ENCODE results near the gene METTL16.
"Not testable (repeated sequence)": the region's sequence is repeated elsewhere in the genome, so short reads cannot be mapped to it uniquely, and the experiment has no call there.

The METTL16 gene

DNA sequence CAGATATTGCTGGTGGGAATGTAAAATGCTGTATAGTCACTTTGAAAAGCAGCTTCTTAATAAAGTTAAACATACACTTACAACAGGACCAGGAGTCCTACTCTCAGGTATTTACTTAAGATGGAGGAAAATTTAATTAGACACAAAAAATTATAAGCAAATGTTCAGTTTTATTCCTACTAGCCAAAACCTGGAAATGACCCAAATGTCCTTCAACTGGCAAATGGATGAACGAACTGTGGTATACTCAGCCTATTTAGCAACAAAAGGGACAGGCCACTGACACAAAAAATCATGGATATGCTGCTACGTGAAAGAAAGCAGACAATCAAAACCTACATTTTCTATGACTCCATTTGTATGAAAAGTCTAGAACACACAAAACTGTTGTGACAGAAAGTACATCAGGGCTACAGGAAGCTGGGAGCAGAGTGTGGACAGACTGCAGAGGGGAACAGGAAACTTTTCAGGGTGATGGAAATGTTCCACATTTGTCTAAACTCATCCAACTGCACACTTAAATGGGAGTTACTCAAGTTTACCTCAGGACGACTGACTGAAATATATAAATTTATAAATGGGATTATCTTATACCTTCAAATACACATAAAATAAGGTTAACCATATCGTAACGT, 61.6 kb downstream of the METTL16 start:
- no peak for DNase-seq (ENCODE audit: low spot score)

DNA sequence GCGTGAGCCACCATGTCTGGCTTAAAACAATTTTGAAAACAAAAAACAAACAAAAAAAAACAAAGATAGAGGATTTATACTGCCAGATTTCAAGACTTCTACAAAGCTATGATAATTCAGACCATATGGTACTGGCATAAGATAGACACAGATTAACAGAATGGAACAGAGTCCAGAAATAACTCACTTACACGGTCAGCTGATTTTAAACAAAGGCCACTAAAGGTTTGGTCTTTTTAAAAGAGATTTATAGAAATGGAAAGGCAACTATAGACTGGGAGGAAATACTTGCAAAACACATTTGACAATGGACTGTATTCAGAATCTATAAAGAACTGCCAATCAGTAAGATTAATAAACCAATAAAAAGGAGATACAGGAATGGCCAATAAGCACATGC, 62.2 kb downstream of the METTL16 start:
- DNase-seq (ENCODE audit: low spot score) = no peak

- DNase-seq (ENCODE audit: low spot score) = not testable (repeated sequence)
Observed at GRCh38 chr17:2447479-2447878, 64.2 kb downstream of the METTL16 start.

DNA sequence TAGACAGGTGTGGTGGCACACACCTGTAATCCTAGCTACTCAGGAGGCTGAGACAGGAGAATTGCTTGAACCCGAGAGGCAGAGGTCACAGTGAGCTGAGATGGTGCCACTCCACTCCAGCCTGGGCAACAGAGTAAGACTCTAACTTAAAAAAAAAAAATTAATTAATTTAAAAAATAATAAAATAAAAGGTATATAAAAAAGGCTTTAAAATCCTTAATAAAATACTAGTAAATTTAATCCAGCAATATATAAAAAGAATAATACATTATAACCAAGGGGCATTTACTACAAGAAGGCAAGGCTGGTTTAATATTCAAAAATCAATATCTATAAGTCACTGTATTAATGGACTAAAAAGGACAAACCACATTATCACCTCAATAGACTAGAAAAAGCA, 66.0 kb downstream of the METTL16 start:
- no peak for DNase-seq (ENCODE audit: low spot score)

DNA sequence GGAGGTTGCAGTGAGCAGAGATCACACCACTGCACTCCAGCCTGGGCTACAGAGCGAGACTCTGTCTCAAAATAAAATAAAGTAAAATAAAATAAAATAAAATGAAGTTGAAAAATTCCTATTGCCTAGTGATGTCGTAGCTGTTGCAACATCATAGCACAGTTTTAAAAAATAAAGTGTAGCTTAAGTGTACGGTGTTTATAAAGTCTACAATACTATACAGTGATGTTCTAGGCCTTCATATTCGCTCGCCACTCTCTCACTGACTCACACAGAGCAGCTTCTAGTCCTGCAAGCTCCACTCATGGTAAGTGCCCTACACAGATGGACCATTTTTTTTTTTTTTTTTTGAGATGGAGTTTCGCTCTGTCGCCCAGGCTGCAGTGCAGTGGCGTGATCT, 67.3 kb downstream of the METTL16 start:
- no peak for DNase-seq (ENCODE audit: low spot score)

DNA sequence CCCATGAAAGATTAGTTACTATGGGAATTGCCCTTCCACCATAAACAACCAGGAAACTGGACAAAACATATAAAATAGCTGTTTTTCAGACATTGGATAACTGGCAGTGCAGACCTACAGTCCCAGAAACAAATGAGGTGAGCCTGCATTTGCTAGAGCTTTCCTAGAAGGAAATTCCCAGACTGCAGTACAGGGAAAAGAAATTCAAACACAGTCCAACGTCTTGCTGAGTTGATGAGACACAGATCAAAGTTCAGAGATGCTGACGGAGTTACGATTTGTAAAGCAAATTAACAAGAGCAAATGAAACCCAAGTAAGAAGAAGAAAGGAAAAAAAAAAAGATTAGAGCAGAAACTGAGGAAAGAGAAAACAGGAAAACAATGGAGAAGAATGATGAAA, 69.5 kb downstream of the METTL16 start:
- DNase-seq (ENCODE audit: low spot score) = no peak

DNA sequence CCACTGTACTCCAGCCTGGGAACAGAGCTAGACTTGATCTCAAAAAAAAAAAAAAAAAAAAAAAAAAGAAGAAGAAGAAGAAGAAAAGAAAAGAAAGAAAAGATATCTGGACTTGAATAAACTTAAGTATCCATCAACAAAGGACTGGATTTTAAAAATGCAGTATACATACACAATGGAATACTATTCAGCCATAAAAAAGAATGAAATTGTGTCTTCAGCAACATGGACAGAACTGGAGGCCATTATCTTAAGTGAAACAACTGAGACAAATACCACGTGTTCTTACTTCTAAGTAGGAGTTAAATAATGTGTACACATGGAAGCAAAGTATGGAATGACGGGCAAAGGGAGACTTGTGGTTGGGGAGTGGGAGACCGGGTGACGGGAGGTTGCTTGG, 70.8 kb downstream of the METTL16 start:
- DNase-seq (ENCODE audit: low spot score) = no peak

GRCh38 chr17:2439997-2440396, 71.7 kb downstream of the METTL16 start:
- DNase-seq (ENCODE audit: low spot score) = not testable (repeated sequence)

GRCh38 chr17:2438823-2439222, 72.9 kb downstream of the METTL16 start:
- DNase-seq (ENCODE audit: low spot score) = peak; percentile 77

- DNase-seq (ENCODE audit: low spot score) = no peak
Observed at GRCh38 chr17:2436316-2436905, 75.3 kb downstream of the METTL16 start.

DNA sequence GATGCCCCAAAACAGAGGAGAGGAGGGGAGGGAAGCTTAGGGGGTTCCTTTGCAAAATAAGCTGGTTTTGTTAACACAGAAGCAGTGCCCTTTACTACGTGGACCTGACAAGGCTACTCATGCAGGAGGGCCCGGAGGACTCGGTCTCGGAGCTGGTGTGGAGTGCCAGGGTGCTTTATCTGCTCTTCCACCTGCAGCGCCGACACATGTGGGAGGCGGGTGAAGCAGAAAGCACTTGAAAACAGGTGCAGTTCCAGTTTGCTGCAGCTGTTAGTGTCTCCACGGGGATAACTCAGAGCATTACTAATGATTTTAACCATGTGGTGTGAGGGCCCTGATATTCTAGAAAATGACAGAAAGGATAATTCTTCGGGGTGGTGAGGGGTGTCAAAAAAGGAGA, 75.8 kb downstream of the METTL16 start:
- no peak for DNase-seq (ENCODE audit: low spot score)

DNA sequence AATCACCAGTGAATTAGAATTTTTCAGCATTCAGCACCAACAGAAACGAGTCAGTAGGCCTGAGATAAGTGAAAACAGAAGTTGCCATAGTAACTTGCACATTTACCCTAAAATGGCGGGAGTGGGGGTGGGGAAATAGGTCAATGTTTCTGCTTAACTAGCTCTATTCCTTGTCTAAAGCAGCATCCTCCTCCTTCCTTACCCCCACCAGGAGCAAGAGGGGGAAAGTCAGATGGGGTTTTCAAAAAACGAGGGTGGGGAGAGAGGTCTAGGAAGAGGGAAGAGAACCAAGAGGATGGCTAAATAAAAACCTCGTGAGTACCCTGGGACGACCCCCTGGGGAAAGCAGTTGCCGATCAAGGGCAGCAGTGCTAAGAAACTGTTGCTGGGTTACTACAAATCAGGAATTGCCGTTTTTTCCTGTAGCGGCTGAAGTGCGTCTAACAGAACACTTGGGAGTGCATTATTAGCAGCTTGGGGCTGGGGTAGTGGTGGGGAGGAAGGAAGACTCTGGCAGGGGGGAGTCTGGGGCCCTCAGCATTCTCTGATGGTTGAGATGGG, 76.4 kb downstream of the METTL16 start:
- DNase-seq (ENCODE audit: low spot score) = no peak

GRCh38 chr17:2433696-2434095, 78.0 kb downstream of the METTL16 start:
- DNase-seq (ENCODE audit: low spot score) = no peak

DNA sequence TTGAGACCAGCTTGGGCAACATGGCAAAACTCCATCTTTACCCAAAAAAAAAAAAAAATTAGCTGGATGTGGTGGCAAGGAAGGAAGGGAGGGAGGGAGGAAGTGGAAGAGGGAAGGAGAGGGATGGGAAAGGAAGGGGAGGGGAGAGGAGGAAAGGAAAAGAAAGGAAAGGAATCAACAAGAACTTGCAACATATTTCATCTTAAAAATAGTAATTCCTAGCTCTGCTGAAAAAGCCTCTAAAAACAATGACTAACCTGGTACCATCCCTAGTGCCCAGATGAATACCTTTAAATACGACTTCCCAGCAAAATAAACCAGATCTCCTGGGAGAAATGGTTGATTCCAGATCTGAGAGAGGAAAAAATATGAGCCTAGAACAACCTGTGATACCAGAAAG, 83.8 kb downstream of the METTL16 start:
- DNase-seq (ENCODE audit: low spot score) = no peak

GRCh38 chr17:2427215-2427614, 84.5 kb downstream of the METTL16 start:
- DNase-seq (ENCODE audit: low spot score) = no peak

- DNase-seq (ENCODE audit: low spot score) = no peak
Observed at GRCh38 chr17:2423271-2423670, 88.4 kb downstream of the METTL16 start.

DNA sequence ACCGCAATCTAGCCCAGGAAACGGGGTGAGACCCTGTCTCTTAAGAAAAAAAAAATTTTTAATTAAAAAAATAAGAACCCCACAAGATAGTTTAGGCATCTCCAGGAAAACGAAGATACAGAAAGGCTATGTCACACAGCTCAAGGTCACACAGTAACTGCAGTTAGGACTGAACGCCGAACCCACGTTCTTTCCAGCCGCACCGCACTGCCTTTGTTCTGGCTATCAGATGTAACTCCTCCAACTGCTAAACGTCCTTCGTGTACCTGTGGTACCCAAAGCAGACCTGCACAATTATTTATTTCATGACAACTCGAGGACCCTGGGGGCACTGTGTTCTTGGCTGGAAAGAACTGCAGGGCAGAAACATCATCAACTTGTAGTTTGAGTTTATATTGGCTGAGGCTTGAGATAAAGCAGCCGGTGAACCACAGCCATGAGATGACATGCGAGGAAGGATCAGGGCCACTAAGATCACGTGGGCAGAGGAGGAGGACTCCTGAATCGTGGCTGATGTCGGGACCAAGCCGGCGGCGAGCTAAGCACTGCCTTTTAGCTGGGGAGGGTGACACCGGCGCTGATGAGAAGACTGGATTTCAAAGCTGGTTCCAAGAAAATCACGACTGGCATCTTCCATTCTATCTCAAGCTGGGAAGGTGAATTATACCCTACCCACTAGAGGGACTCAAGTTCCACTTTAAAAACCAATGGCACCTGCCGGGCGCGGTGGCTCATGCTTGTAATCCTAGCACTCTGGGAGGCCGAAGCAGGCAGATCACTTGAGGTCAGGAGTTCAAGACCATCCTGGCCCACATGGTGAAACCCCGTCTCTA, 90.2 kb downstream of the METTL16 start:
- no peak for DNase-seq (ENCODE audit: low spot score)

GRCh38 chr17:2420176-2420575, 91.5 kb downstream of the METTL16 start:
- no peak for DNase-seq (ENCODE audit: low spot score)

DNA sequence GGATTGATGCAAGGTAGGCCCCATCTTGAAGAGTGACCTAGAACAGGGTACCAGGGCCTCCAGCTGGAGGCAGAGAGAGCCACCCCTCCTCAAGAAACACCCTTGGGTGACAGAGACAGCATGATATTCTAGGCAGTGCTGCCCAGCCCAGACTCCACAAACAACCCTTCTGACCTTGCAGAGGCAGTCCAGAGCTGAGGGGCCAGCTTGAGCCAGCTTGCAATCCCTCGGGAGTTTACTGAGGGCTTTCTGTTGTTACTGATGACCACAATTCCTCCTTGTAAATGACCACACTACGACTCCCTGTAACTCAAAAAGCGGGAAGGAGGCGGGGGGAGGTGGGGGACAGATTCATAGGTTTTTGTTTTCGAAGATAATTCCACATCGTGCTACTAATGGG, 92.2 kb downstream of the METTL16 start:
- DNase-seq (ENCODE audit: low spot score) = no peak

GRCh38 chr17:2418572-2418971, 93.1 kb downstream of the METTL16 start:
- DNase-seq (ENCODE audit: low spot score) = no peak

DNA sequence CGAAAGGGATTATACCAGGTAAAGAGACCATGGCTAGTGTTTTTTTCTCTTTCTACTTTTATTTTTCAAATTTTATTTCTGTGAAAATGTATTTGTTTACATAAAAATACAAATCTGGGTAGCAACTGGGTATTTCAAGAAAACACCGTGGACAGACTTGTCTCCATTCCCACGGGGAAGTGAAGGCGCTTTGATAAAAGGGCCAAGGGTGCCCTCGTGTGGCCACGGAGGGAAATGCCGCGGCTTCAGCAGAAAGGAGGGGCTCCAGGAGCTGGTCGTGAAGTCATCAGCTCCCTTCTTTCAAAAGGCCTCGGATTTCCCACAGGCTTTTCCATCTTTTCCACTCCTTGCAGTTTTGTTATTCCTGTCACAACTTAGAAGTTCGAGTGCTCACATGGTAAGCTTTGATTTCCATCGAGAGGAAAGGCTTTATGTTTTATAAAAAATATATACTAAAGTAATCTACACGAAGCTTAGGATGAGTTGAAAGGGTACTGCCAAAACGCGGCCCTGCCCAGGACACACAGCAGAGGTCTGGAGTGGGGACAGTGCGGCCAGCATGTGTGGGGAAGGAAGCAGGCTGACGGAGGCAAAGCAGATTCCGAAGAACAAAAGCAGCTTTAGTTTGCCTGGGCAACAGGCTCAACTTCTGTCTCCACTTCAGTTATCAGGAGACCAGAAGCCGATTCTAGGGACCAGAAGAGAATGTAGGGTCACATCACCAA, 95.5 kb downstream of the METTL16 start:
- peak; percentile 89 for DNase-seq (ENCODE audit: low spot score)

GRCh38 chr17:2415081-2415480, 96.6 kb downstream of the METTL16 start:
- DNase-seq (ENCODE audit: low spot score) = no peak

Measured in hepatic stellate cell (primary cell).